Activated T-cell treated with anti-CD3 and anti-CD28 coated beads, Interleukin-2, amount 50 U/mL, for 1 hour (primary cell): ENCODE data around the gene GNAI3.
A peak's percentile ranks its signal among the peaks of the same experiment; 100 is the strongest.

Experiments
- DNase-seq: peaks from one replicate; pipeline ENCODE4 v3.0.0-alpha.2; 2020

Gene GNAI3

GRCh38 chr1:109603229-109603628 is 54.8 kb downstream of the GNAI3 start:
- DNase-seq, result no peak

GRCh38 chr1:109605381-109605780 is 57.0 kb downstream of the GNAI3 start:
- no peak for DNase-seq

GRCh38 chr1:109609881-109610280 is 61.5 kb downstream of the GNAI3 start:
- DNase-seq, result no peak

GRCh38 chr1:109610609-109611307 is 62.3 kb downstream of the GNAI3 start:
- DNase-seq, result no peak

- DNase-seq, result no peak
These were observed 63.0 kb downstream of the GNAI3 start for GRCh38 chr1:109611308-109611990.

GRCh38 chr1:109613361-109614147 is 65.1 kb downstream of the GNAI3 start:
- DNase-seq, result no peak

- DNase-seq, result no peak
These were observed 67.5 kb downstream of the GNAI3 start for GRCh38 chr1:109615879-109616278.

- no peak for DNase-seq
These were observed 68.0 kb downstream of the GNAI3 start for GRCh38 chr1:109616391-109616790.

GRCh38 chr1:109617291-109617801 is 68.9 kb downstream of the GNAI3 start:
- DNase-seq, result no peak

- no peak for DNase-seq
These were observed 70.5 kb downstream of the GNAI3 start for GRCh38 chr1:109618661-109619575.

- peak; percentile 74 for DNase-seq
These were observed 71.4 kb downstream of the GNAI3 start, which contains the start of the genes AMPD2 and GNAT2 for GRCh38 chr1:109619576-109620400. Gene AMPD2, plus strand, starts transcription at chr1:109619837. Its CDS starts 1,339 bp downstream, at chr1:109621176. Gene GNAT2, minus strand, starts transcription at chr1:109619616. Its CDS starts 6,746 bp downstream, at chr1:109612870.

- DNase-seq, result no peak
These were observed 72.0 kb downstream of the GNAI3 start for GRCh38 chr1:109620401-109620791.

GRCh38 chr1:109620841-109621286 is 72.4 kb downstream of the GNAI3 start:
- peak; percentile 95 for DNase-seq

- DNase-seq, result no peak
These were observed 73.1 kb downstream of the GNAI3 start for GRCh38 chr1:109621379-109622136.

- DNase-seq, result no peak
These were observed 73.9 kb downstream of the GNAI3 start for GRCh38 chr1:109622137-109622892.

- DNase-seq, result no peak
These were observed 74.5 kb downstream of the GNAI3 start for GRCh38 chr1:109622895-109623294.

- DNase-seq, result no peak
These were observed 75.3 kb downstream of the GNAI3 start for GRCh38 chr1:109623601-109624161.

- DNase-seq, result no peak
These were observed 76.0 kb downstream of the GNAI3 start for GRCh38 chr1:109624201-109625010.
